ENCODE results near the gene AGR2. TPM values are rescaled to one million over a fixed set of nuclear protein-coding genes. Genes with fewer than 3 reads are reported as not detected.

AGR2 gene
- total RNA-seq, 2 experiments from 2014 or later: not detected

- Mint-ChIP-seq H3K27ac (no peak overlapping the region), H3K9me3 (peaks cover 4% of the 10 kb centered on the region), H3K36me3 (ENCODE audit: low read depth) (no peaks in the 10 kb centered on the region), H3K4me3 (no peak overlapping the region), H3K27me3 (peaks cover 22% of the 10 kb centered on the region), H3K4me1 (ENCODE audit: low read depth) (no peaks in the 10 kb centered on the region)
- H3K4me3 ChIP-seq (ENCODE audit: low read length): no peak overlapping the region
- no peak for ATAC-seq (ENCODE audit: poor library complexity)
- TF ChIP-seq CTCF (IDR thresholded peaks at IDR 0.05): no peak
- H3K27me3 ChIP-seq (ENCODE audit: control insufficient read depth in 1 of 2, insufficient read depth in 2 of 2, low read length in 2 of 2): no peaks in the 10 kb centered on the region
- ChIA-PET CTCF (no interaction called here), POLR2A (no interaction called here)
- intact Hi-C loops (cut with DNase I, micrococcal nuclease): no loop called here
- H3K27ac ChIP-seq (ENCODE audit: low read depth in 1 of 2, low read length in 2 of 2): no peak overlapping the region
- no peaks in the 10 kb centered on the region for H3K4me1 ChIP-seq (ENCODE audit: insufficient read depth, low read length)
- no peaks in the 10 kb centered on the region for H3K36me3 ChIP-seq (ENCODE audit: insufficient read depth, low read length)
- no peak for DNase-seq
- no peaks in the 10 kb centered on the region for H3K9me3 ChIP-seq (ENCODE audit: control insufficient read depth in 1 of 2, insufficient read depth in 1 of 2, low read length in 2 of 2)
Observed at GRCh38 chr7:16826060-16826459, 21.3 kb upstream of the AGR2 start.

- DNase-seq (no peak), ATAC-seq (ENCODE audit: poor library complexity) (no peak)
- no peak overlapping the region for H3K4me3 ChIP-seq (ENCODE audit: low read length)
- H3K27ac Mint-ChIP-seq: no peak overlapping the region
- H3K36me3 Mint-ChIP-seq (ENCODE audit: low read depth): no peaks in the 10 kb centered on the region
- H3K27me3 ChIP-seq (ENCODE audit: control insufficient read depth in 1 of 2, insufficient read depth in 2 of 2, low read length in 2 of 2): no peaks in the 10 kb centered on the region
- H3K27ac ChIP-seq (ENCODE audit: low read depth in 1 of 2, low read length in 2 of 2): no peak overlapping the region
- TF ChIP-seq CTCF (IDR thresholded peaks at IDR 0.05): no peak
- intact Hi-C loops (cut with DNase I, micrococcal nuclease): no loop called here
- POLR2A ChIA-PET: no interaction called here
- H3K4me1 Mint-ChIP-seq (ENCODE audit: low read depth): no peaks in the 10 kb centered on the region
- CTCF ChIA-PET: no interaction called here
- no peaks in the 10 kb centered on the region for H3K9me3 ChIP-seq (ENCODE audit: control insufficient read depth in 1 of 2, insufficient read depth in 1 of 2, low read length in 2 of 2)
- no peaks in the 10 kb centered on the region for H3K9me3 Mint-ChIP-seq
- H3K27me3 Mint-ChIP-seq: peaks cover 24% of the 10 kb centered on the region
- H3K4me3 Mint-ChIP-seq: no peak overlapping the region
- H3K4me1 ChIP-seq (ENCODE audit: insufficient read depth, low read length): no peaks in the 10 kb centered on the region
- no peaks in the 10 kb centered on the region for H3K36me3 ChIP-seq (ENCODE audit: insufficient read depth, low read length)
Observed at GRCh38 chr7:16822029-16822428, 17.2 kb upstream of the AGR2 start.

- no peaks in the 10 kb centered on the region for H3K27me3 ChIP-seq (ENCODE audit: control insufficient read depth in 1 of 2, insufficient read depth in 2 of 2, low read length in 2 of 2)
- Mint-ChIP-seq H3K27me3 (peaks cover 21% of the 10 kb centered on the region), H3K36me3 (ENCODE audit: low read depth) (no peaks in the 10 kb centered on the region), H3K9me3 (no peaks in the 10 kb centered on the region), H3K27ac (no peak overlapping the region), H3K4me1 (ENCODE audit: low read depth) (no peaks in the 10 kb centered on the region), H3K4me3 (no peak overlapping the region)
- TF ChIP-seq CTCF (IDR thresholded peaks at IDR 0.05): no peak
- no peaks in the 10 kb centered on the region for H3K36me3 ChIP-seq (ENCODE audit: insufficient read depth, low read length)
- no peak for DNase-seq
- H3K4me3 ChIP-seq (ENCODE audit: low read length): no peak overlapping the region
- H3K9me3 ChIP-seq (ENCODE audit: control insufficient read depth in 1 of 2, insufficient read depth in 1 of 2, low read length in 2 of 2): no peaks in the 10 kb centered on the region
- CTCF ChIA-PET: interaction anchor here (0.7 kb wide), 3 partner anchors 15 to 1397 kb away, joined by 3 read pairs; no protein-coding TSS in a partner anchor
- no peak for ATAC-seq (ENCODE audit: poor library complexity)
- H3K4me1 ChIP-seq (ENCODE audit: insufficient read depth, low read length): no peaks in the 10 kb centered on the region
- no peak overlapping the region for H3K27ac ChIP-seq (ENCODE audit: low read depth in 1 of 2, low read length in 2 of 2)
- POLR2A ChIA-PET: no interaction called here
- intact Hi-C loops (cut with DNase I, micrococcal nuclease): no loop called here
Observed at GRCh38 chr7:16818732-16819131, 13.9 kb upstream of the AGR2 start.

Measured in CD4-positive, alpha-beta T cell (primary cell).